HepG2 (cell line): ENCODE data around the gene HNRNPF. TPM values are rescaled to one million over a fixed set of nuclear protein-coding genes. Genes with fewer than 3 reads are reported as not detected.
A peak's percentile ranks its signal among the peaks of the same experiment; 100 is the strongest.

Experiments used
- ASH2L ChIP-seq: fragments of 300-600, 200-600 bp; sonication (generic); IDR thresholded peaks from 2 replicates; pipeline ENCODE4 v1.7.0; 2017; ENCODE audit warnings: low read depth, mild to moderate bottlenecking, moderate library complexity, mixed read lengths, low read length; ENCODE audit not compliant: insufficient read length
- HDAC2 ChIP-seq: sonication (generic); formaldehyde crosslinking; IDR thresholded peaks from 2 replicates; pipeline ENCODE4 v1.4.0; 2020; ENCODE audit warnings: missing genetic modification reagents
- KAT8 ChIP-seq: IDR thresholded peaks from 2 replicates; pipeline ENCODE4 v1.6.1; 2016; ENCODE audit warnings: missing genetic modification reagents, missing compliant biosample characterization
- MXD3 ChIP-seq: IDR thresholded peaks from 2 replicates; pipeline ENCODE4 v1.6.1; 2016; ENCODE audit warnings: mild to moderate bottlenecking, missing biosample characterization, missing genetic modification reagents
- NFKB2 ChIP-seq: sonication (generic); formaldehyde crosslinking; IDR thresholded peaks from 2 replicates; pipeline ENCODE4 v1.4.0; 2020; ENCODE audit warnings: missing genetic modification reagents, borderline replicate concordance
- PAF1 ChIP-seq: IDR thresholded peaks from 2 replicates; pipeline ENCODE4 v1.6.1; 2016; ENCODE audit warnings: missing genetic modification reagents, missing compliant biosample characterization
- PHF8 ChIP-seq: sonication (generic); formaldehyde crosslinking; IDR thresholded peaks from 2 replicates; pipeline ENCODE4 v1.5.0; 2020; ENCODE audit warnings: missing genetic modification reagents
- SOX6 ChIP-seq, 2 experiments: fragments of 450-650 bp in 1 of 2; sonication (generic) in 1 of 2; formaldehyde crosslinking in 1 of 2; IDR thresholded peaks; 2 replicates each; pipeline versions ENCODE4 v1.4.0 to v1.6.1; 2017 to 2020; ENCODE audit warnings: antibody characterized with exemption in 1 of 2, mild to moderate bottlenecking in 1 of 2, missing genetic modification reagents in 1 of 2
- ZFY ChIP-seq: sonication (generic); formaldehyde crosslinking; IDR thresholded peaks from 2 replicates; pipeline ENCODE4 v1.4.0; 2020; ENCODE audit warnings: missing genetic modification reagents
- ZNF160 ChIP-seq: sonication (generic); formaldehyde crosslinking; IDR thresholded peaks from 2 replicates; pipeline ENCODE4 v1.8.0; 2022; ENCODE audit warnings: mild to moderate bottlenecking, inconsistent platforms, missing genetic modification reagents
- ZNF496 ChIP-seq: sonication (generic); formaldehyde crosslinking; IDR thresholded peaks from 2 replicates; pipeline ENCODE4 v1.8.1; 2023; ENCODE audit warnings: mild to moderate bottlenecking, moderate library complexity, missing genetic modification reagents; ENCODE audit not compliant: insufficient replicate concordance
- ZNF574 ChIP-seq: sonication (generic); formaldehyde crosslinking; IDR thresholded peaks from 2 replicates; pipeline ENCODE4 v1.4.0; 2020; ENCODE audit warnings: missing genetic modification reagents
- ZNF704 ChIP-seq: sonication (generic); formaldehyde crosslinking; IDR thresholded peaks from 2 replicates; pipeline ENCODE4 v1.8.1; 2023; ENCODE audit warnings: mild to moderate bottlenecking, inconsistent platforms, moderate library complexity, missing genetic modification reagents, borderline replicate concordance
- ZNF850 ChIP-seq: sonication (generic); formaldehyde crosslinking; conservative IDR thresholded peaks from 2 replicates; pipeline ENCODE4 v1.9.0; 2021; ENCODE audit warnings: mild to moderate bottlenecking, missing genetic modification reagents
- ZSCAN29 ChIP-seq: sonication (generic); formaldehyde crosslinking; conservative IDR thresholded peaks from 2 replicates; pipeline ENCODE4 v1.4.0; 2020; ENCODE audit warnings: mild to moderate bottlenecking, missing genetic modification reagents
- polyA plus RNA-seq, 8 experiments: library from polyadenylated mRNA; depleted of rRNA in 3 of 8; stranded (reverse) in 7 of 8; unstranded in 1 of 8; fragments of >200 nt; fragmentation: Illumina TruSeq in 4 of 8; extraction: Trizol in 4 of 8; gene quantifications; 2 replicates each; pipeline versions ENCODE4 v1.2.1 to v1.2.3, GENCODE V29; 2011 to 2016; ENCODE audit warnings: low read depth in 4 of 8, missing spikeins in 1 of 8, mixed read lengths in 1 of 8; ENCODE audit not compliant: insufficient read depth in 1 of 8
- total RNA-seq, 5 experiments: library from RNA; depleted of rRNA; stranded (reverse); fragments of >200 nt; fragmentation: Illumina TruSeq; extraction: Trizol; gene quantifications; 2 replicates each; pipeline ENCODE4 v1.2.3, GENCODE V29; 2016; ENCODE audit warnings: low read depth in 1 of 5
- TF ChIP-seq, protein P1 (sequence below): sonication (generic); IDR thresholded peaks from 2 replicates; pipeline ENCODE4 v1.6.1; 2016; ENCODE audit warnings: low read depth, borderline replicate concordance
- TF ChIP-seq, protein P2 (sequence below): fragments of 450-650 bp; IDR thresholded peaks from 2 replicates; pipeline ENCODE4 v1.6.1; 2017; ENCODE audit warnings: mild to moderate bottlenecking
- TF ChIP-seq, protein P3 (sequence below): sonication (generic); formaldehyde crosslinking; IDR thresholded peaks from 2 replicates; pipeline ENCODE4 v1.4.0; 2020; ENCODE audit warnings: missing genetic modification reagents

The HNRNPF gene
- total and polyA plus RNA-seq, 2 of the 13 experiments (the other 11 are each of a cell fraction or from before 2014, with no cell fraction given) = 166 to 308 TPM

GRCh38 chr10:43407576-43408330, 1.2 kb downstream of the HNRNPF start (continued):
- 0 out of 2 replicates have a peak, but pooled peaks have one; percentile 25 for TF ChIP-seq ZNF704 (CRISPR knock-in tag)
- no peak for TF ChIP-seq ZSCAN29 (CRISPR knock-in tag)
- peak; percentile 42 for TF ChIP-seq ZNF574 (CRISPR knock-in tag)
- no peak for TF ChIP-seq SOX6 (IDR thresholded peaks at IDR 0.05)
- TF ChIP-seq SOX6 (CRISPR knock-in tag; IDR thresholded peaks at IDR 0.05) = peak; percentile 58
- peak; percentile 74 for TF ChIP-seq ASH2L
- peak; percentile 30; the same call in 1 of the 2 replicates for TF ChIP-seq HDAC2 (CRISPR knock-in tag)
- TF ChIP-seq, protein P1, sequence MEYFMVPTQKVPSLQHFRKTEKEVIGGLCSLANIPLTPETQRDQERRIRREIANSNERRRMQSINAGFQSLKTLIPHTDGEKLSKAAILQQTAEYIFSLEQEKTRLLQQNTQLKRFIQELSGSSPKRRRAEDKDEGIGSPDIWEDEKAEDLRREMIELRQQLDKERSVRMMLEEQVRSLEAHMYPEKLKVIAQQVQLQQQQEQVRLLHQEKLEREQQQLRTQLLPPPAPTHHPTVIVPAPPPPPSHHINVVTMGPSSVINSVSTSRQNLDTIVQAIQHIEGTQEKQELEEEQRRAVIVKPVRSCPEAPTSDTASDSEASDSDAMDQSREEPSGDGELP = peak; percentile 8; the same call in 1 of the 2 replicates
- TF ChIP-seq, protein P2, sequence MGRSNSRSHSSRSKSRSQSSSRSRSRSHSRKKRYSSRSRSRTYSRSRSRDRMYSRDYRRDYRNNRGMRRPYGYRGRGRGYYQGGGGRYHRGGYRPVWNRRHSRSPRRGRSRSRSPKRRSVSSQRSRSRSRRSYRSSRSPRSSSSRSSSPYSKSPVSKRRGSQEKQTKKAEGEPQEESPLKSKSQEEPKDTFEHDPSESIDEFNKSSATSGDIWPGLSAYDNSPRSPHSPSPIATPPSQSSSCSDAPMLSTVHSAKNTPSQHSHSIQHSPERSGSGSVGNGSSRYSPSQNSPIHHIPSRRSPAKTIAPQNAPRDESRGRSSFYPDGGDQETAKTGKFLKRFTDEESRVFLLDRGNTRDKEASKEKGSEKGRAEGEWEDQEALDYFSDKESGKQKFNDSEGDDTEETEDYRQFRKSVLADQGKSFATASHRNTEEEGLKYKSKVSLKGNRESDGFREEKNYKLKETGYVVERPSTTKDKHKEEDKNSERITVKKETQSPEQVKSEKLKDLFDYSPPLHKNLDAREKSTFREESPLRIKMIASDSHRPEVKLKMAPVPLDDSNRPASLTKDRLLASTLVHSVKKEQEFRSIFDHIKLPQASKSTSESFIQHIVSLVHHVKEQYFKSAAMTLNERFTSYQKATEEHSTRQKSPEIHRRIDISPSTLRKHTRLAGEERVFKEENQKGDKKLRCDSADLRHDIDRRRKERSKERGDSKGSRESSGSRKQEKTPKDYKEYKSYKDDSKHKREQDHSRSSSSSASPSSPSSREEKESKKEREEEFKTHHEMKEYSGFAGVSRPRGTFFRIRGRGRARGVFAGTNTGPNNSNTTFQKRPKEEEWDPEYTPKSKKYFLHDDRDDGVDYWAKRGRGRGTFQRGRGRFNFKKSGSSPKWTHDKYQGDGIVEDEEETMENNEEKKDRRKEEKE = no peak
- TF ChIP-seq PHF8 (CRISPR knock-in tag) = peak; percentile 70
- peak; percentile 45; the same call in 1 of the 2 replicates for TF ChIP-seq MXD3 (CRISPR knock-in tag)
- TF ChIP-seq ZFY (CRISPR knock-in tag) = peak; percentile 87
- TF ChIP-seq NFKB2 (CRISPR knock-in tag) = peak; percentile 64; the same call in 1 of the 2 replicates
- TF ChIP-seq, protein P3, sequence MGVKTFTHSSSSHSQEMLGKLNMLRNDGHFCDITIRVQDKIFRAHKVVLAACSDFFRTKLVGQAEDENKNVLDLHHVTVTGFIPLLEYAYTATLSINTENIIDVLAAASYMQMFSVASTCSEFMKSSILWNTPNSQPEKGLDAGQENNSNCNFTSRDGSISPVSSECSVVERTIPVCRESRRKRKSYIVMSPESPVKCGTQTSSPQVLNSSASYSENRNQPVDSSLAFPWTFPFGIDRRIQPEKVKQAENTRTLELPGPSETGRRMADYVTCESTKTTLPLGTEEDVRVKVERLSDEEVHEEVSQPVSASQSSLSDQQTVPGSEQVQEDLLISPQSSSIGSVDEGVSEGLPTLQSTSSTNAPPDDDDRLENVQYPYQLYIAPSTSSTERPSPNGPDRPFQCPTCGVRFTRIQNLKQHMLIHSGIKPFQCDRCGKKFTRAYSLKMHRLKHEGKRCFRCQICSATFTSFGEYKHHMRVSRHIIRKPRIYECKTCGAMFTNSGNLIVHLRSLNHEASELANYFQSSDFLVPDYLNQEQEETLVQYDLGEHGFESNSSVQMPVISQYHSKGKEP = 0 out of 2 replicates have a peak, but pooled peaks have one; percentile 11
- TF ChIP-seq ZNF496 (CRISPR knock-in tag) = no peak
- peak; percentile 79; the same call in 1 of the 2 replicates for TF ChIP-seq KAT8
- no peak for TF ChIP-seq PAF1 (CRISPR knock-in tag)
- 0 out of 2 replicates have a peak, but pooled peaks have one; percentile 49 for TF ChIP-seq ZNF850 (CRISPR knock-in tag)
- 0 out of 2 replicates have a peak, but pooled peaks have one; percentile 17 for TF ChIP-seq ZNF160 (CRISPR knock-in tag)
